HG03175 (cell line): ENCODE measurements around the gene INPP5B.
"Not testable (repeated sequence)": the region's sequence is repeated elsewhere in the genome, so short reads cannot be mapped to it uniquely, and the experiment has no call there.

Source experiments
- ATAC-seq: cut with Tn5 transposase; IDR thresholded peaks from one replicate; pipeline ENCODE4 v1.9.1; 2021; ENCODE audit warnings: mild to moderate bottlenecking, moderate library complexity; ENCODE audit not compliant: unreplicated experiment

INPP5B gene

GRCh38 chr1:37948841-37949240 is 2.0 kb upstream of the INPP5B start:
- ATAC-seq, result no peak

- ATAC-seq, result no peak
Observed at GRCh38 chr1:37948166-37948565, 1.3 kb upstream of the INPP5B start.

GRCh38 chr1:37947364-37947763 is 511 bp upstream of the INPP5B start:
- ATAC-seq, result peak; percentile 36

DNA sequence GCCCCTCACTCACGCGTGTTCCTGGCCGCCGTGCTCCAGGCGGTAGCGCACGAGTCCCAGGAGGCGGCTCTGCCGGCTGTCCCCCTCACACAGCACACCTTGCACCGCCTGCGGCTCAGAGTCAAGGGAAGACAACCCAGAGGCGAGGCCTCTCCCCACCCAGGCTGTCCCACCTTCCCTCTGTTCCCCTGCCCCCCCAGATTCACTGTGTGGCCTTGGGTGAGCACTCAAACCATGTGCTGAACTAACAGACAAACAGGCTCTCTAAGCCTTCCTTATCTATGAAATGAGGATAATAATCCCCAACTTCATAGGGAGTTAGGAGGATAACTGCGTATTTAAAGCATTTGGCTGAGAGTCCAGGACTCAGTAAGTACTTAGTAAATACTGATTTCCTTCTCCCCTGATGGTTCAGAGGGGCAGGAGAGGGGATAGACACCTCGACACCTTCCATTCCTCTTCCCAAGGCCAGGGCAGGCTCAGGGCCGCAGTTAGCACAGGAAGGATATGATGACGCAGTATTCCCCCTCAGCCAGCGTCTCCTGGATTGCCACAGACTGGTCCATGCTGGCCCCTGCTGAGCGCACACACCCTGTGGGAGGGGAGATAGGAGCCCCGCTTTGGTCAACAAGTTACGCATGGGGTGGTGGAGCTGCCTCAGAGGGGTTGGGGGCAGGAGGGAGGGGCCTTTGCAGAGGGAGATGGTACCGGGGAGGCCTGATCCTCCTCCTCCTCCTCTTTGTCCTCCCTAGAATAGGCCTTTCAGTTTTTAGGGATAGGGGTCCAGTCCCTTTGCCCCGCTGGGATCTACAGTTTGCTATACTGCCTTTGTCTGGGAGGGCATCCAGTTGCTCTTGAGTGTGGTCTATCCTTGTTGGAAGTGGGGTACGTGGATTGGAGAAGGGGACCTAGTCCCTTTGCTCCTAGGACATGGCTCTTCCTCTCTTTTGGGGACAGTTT is 830 bp downstream of the INPP5B start:
- ATAC-seq, result no peak

DNA sequence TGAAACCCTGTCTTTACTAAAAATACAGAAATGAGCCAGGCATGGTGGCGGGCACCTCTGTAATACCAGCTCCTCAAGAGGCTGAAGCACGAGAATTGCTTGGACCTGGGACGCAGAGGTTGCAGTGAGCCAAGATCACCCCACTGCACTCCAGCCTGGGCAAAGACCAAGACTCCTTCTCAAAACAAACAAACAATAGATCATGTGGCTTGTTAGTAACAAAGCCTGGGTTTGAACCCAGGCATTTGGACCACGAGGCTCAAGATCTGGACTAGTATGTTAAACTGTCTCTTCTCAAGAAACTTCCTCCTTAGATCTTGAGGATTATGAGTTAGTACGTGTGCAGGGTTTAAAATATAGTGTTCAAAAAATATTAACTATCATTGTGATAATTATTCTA is 1.6 kb downstream of the INPP5B start:
- no peak for ATAC-seq

- no peak for ATAC-seq
Observed at GRCh38 chr1:37944816-37945215, 2.0 kb downstream of the INPP5B start.

DNA sequence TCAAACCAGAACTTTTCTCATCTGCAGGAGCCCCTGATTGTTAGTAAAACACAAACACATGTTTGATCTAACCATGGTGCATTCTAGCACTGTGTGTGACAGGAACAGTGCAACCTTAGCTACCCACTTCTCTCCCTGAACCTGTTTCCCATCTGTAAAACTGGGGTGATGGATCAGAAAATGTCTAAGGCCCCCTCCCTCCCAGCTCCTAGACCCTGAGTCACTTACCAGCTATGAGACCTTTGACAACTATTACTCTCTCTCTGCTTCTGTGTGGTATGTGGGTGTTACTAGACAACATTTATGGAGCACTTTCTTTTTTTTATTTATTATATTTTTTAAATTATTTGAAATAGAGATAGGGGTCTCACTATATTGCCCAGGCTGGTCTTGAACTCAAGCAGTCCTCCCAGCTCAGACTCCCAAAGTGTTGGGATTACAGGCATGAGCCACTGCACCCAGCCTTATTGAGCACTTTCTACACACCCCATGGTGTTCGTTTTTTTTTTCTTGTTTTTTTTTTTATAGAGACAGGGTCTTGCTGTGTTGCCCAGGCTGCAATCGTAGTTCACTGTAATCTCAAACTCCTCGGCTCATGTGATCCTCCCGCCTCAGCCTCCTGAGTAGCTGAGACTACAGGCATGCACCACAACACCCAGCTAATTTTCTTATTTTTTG is 2.6 kb downstream of the INPP5B start:
- no peak for ATAC-seq

DNA sequence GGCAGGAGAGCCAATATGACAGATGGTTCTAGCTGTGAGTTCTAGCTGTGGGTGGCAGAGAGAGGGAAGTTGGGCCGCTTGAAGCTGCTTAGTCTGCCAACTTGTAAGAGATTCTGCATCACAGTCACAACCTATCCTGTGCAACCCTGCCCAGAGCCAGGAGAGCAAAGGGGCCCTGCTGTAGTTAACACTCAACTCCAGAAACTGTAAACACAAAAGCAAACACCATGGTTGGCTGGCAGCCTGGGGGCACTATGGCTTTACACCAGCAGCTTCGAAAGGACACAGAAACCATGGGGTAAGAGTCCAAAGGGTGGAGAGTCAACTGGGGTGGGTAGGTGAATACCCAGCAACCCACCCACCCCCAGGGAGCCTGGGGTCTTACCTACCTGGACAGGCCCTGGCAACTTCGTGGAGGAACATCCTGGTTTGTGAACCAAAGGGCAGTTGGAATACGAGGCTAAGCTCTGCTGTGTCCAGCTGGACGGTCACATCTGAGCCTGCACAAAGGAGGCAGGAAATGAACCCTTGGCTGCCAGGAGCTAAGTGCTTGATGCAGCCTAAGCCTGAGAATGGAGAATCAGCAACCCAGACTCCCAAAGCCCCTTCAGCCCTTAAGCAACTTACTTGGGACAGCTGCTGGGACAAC is 6.4 kb downstream of the INPP5B start:
- no peak for ATAC-seq

- not testable (repeated sequence) for ATAC-seq
Observed at GRCh38 chr1:37936760-37937159, 10.1 kb downstream of the INPP5B start.

DNA sequence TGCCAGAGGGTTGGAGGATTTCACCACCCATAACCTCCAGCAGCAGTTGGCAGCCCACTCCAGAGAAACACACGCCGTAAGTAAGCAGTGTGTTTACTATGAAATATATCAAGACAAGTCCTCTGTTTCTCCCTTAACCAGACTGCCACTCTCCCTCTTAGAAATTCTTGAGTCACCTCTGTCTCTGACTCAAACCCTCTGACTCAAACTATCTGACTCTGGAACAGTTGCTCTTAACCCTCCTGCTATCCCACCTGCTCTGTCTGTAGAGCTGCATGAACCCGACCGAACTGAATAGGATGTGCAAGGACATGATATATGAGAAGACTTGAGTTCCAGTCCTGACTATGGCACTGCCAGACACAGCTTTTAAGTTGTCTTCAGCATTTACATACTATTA is 14.1 kb downstream of the INPP5B start:
- no peak for ATAC-seq

DNA sequence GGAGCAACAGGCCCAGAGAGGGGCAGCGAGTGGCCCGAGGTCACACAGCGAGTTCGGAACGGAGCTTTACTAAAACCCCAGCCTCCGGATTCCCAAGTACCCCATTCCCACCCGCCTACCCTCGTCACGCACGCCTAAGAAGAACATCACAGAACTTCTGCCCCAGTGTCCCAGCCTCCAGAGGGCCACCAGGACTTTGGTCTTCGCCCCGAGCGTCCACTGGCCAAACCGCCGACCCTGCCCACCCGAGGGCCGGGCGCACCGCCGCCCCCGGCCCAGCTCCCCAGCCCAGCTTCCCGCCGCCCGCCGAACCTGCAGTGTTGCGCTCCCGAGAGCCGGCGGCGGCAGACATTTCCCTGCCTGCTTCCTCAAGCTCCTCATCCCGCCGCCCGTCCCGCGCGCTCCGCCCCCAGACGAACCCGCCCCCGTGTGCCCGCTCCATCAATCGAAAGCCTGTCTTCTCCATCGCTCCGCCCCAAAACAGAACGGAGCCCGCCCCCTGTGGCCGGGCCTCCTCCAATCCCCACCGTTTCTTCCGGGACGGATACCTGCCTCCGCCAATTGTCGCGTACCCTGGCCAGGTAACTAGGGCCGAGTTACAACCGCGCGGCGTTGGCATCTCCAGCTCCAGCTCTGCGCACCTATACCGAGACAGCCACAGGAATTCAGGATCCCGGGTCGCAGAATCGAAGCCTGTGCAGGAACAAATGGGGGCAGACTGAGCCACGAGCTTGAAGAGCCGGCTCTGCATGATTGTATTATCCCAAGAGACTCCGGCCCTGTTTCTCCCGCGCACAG is 15.3 kb downstream of the INPP5B start:
- peak; percentile 95 for ATAC-seq

- ATAC-seq, result no peak
Observed at GRCh38 chr1:37931102-37931360, 15.8 kb downstream of the INPP5B start.

DNA sequence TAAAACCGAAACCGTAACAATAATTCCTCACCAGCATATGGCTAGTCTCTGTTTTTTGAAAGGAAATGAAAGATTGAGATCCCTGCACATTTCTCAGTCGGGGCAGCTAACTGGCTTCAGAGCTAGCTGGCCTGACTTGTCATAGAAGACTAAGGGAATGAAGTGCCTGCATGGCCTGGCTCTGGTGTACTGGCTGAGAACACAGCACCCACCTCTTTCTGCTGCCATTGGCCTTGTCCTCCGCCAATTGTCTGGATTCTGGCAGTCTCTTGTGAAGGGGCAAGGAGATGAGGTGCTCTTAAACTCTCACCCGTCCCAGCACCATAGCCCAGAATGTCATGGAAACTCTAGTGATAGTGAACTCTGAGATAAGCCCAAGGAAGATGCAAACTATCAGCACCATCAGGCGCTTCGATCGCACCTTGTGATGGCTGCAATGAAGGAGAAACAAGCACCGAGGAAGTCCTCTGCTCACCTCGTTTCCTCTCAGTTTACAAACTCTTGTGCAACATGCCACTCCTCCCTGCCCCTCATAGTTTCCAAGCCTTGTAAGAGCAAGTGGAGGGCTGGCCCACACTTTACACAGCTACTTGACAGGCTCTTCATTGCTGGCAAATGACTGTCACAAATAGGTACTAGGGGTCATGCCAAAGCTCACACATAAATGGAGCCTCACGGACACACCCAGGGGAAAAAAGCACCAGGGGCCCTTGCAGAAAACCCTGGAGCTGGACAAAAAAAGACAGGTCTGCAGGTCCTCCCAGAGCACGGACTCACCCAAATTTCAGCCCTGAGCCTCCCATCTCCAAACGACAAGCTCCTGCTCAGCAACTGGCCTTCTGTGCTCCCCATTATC is 16.4 kb downstream of the INPP5B start:
- ATAC-seq, result no peak

GRCh38 chr1:37926038-37926924 is 20.6 kb downstream of the INPP5B start:
- ATAC-seq, result peak; percentile 63

- ATAC-seq, result no peak
Observed at GRCh38 chr1:37925316-37925715, 21.5 kb downstream of the INPP5B start.

GRCh38 chr1:37923551-37923889 is 23.3 kb downstream of the INPP5B start:
- no peak for ATAC-seq

DNA sequence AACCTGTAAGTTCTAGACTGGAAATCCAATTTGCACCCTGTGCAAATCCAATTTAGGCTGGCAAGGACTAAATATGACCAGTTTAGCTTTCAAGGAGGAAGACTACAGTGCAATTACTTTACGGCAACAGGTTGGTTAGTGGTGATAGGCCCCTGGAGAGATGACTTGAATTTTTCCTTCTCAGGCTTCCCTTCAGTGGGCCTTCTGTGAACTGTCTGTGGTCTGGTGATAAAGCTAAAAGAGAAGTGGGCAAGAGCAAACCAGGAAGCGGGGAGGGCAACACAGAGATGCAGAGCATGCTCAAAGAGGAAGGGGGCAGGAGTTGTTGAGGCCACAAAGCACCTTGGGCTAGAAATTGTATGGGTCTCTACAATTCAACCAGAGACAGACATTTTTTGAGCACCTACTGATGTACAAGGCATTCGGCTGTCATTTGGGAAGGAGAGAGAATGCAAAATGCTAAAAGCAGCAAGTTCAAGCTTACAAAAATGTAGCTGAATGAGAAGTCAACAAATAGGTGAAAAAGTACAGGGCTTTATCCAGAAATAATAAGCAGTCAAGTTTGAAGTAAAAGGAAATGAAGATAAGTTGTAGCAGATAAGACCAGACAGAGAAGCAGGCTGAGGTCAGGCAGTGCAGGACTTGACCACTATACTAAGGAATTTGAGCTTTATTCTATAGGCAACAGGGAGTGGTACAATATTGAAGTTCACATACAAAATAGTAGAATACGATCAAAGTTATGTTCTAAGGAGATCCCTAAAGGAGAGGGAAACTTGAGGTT is 23.9 kb downstream of the INPP5B start:
- ATAC-seq, result no peak

DNA sequence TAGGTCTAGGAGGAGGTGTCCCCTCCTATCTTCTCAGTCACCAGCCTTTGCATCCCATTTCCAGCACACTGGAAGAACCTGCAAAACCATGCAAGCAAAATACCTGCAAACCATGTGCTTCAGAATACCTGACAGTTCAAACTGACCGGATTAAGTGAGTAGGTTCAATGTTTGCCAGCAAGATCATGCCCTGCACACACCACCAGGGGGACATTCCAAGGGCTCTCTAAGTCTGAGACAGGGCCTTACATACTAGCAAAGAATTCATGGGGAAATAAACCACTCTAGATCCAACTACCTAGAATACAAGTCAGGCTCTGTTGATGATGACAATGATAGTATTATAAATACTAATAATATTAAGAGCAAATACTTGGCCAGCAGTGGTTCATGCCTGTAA is 27.6 kb downstream of the INPP5B start:
- no peak for ATAC-seq
